ENCODE results near the gene RABGAP1L.
"Not testable (repeated sequence)": the region's sequence is repeated elsewhere in the genome, so short reads cannot be mapped to it uniquely, and the experiment has no call there.

RABGAP1L gene

GRCh38 chr1:174818951-174819350, 659.6 kb downstream of the RABGAP1L start:
- CTCF ChIA-PET = no interaction called here
- peaks cover 12% of the 10 kb centered on the region for H3K36me3 Mint-ChIP-seq
- no peak for DNase-seq

GRCh38 chr1:174819596-174819995, 660.3 kb downstream of the RABGAP1L start:
- no peak overlapping the region for H3K4me3 Mint-ChIP-seq
- CTCF ChIA-PET = no interaction called here
- H3K4me1 Mint-ChIP-seq = peaks cover 19% of the 10 kb centered on the region
- H3K9me3 Mint-ChIP-seq = no peaks in the 10 kb centered on the region
- peaks cover 12% of the 10 kb centered on the region for H3K36me3 Mint-ChIP-seq
- no peaks in the 10 kb centered on the region for H3K27me3 Mint-ChIP-seq
- H3K27ac Mint-ChIP-seq = no peak overlapping the region
- DNase-seq = no peak

More at GRCh38 chr1:174818951-174819350, 659.6 kb downstream of the RABGAP1L start:
- no peak overlapping the region for H3K4me3 Mint-ChIP-seq
- peaks cover 19% of the 10 kb centered on the region for H3K4me1 Mint-ChIP-seq
- no peaks in the 10 kb centered on the region for H3K27me3 Mint-ChIP-seq
- H3K9me3 Mint-ChIP-seq = no peaks in the 10 kb centered on the region
- H3K27ac Mint-ChIP-seq = no peak overlapping the region

- Mint-ChIP-seq H3K27me3 (no peaks in the 10 kb centered on the region), H3K4me1 (no peaks in the 10 kb centered on the region), H3K27ac (no peak overlapping the region), H3K4me3 (no peak overlapping the region), H3K9me3 (no peaks in the 10 kb centered on the region), H3K36me3 (peaks cover 14% of the 10 kb centered on the region)
- CTCF ChIA-PET = no interaction called here
- DNase-seq = no peak
Observed at GRCh38 chr1:174825127-174825526, 665.8 kb downstream of the RABGAP1L start.

- H3K27me3 Mint-ChIP-seq = no peaks in the 10 kb centered on the region
- H3K4me1 Mint-ChIP-seq = no peaks in the 10 kb centered on the region
- no peaks in the 10 kb centered on the region for H3K9me3 Mint-ChIP-seq
- no peak overlapping the region for H3K4me3 Mint-ChIP-seq
- H3K36me3 Mint-ChIP-seq = peaks cover 14% of the 10 kb centered on the region
- CTCF ChIA-PET = no interaction called here
- DNase-seq = no peak
- H3K27ac Mint-ChIP-seq = no peak overlapping the region
Observed at GRCh38 chr1:174825806-174826205, 666.5 kb downstream of the RABGAP1L start.

- no peaks in the 10 kb centered on the region for H3K4me1 Mint-ChIP-seq
- no peak for DNase-seq
- no peak overlapping the region for H3K27ac Mint-ChIP-seq
- CTCF ChIA-PET = interaction anchor here (0.6 kb wide), 1 partner anchor 959 kb away, joined by 3 read pairs; no protein-coding TSS in a partner anchor
- H3K36me3 Mint-ChIP-seq = peaks cover 9% of the 10 kb centered on the region
- H3K9me3 Mint-ChIP-seq = no peaks in the 10 kb centered on the region
- no peak overlapping the region for H3K4me3 Mint-ChIP-seq
- no peaks in the 10 kb centered on the region for H3K27me3 Mint-ChIP-seq
Observed at GRCh38 chr1:174828264-174828663, 668.9 kb downstream of the RABGAP1L start.

- CTCF ChIA-PET = no interaction called here
- no peak for DNase-seq
- H3K36me3 Mint-ChIP-seq = peaks cover 9% of the 10 kb centered on the region
- no peak overlapping the region for H3K4me3 Mint-ChIP-seq
- H3K27me3 Mint-ChIP-seq = no peaks in the 10 kb centered on the region
- H3K27ac Mint-ChIP-seq = no peak overlapping the region
- H3K9me3 Mint-ChIP-seq = no peaks in the 10 kb centered on the region
- no peaks in the 10 kb centered on the region for H3K4me1 Mint-ChIP-seq
Observed at GRCh38 chr1:174829990-174830389, 670.7 kb downstream of the RABGAP1L start.

- no peak overlapping the region for H3K4me3 Mint-ChIP-seq
- H3K27ac Mint-ChIP-seq = no peak overlapping the region
- no peak for DNase-seq
- H3K36me3 Mint-ChIP-seq = no peaks in the 10 kb centered on the region
- peaks cover 2% of the 10 kb centered on the region for H3K4me1 Mint-ChIP-seq
- no peaks in the 10 kb centered on the region for H3K27me3 Mint-ChIP-seq
- CTCF ChIA-PET = interaction anchor here (0.6 kb wide), 1 partner anchor 20 kb away, joined by 4 read pairs; no protein-coding TSS in a partner anchor
- no peaks in the 10 kb centered on the region for H3K9me3 Mint-ChIP-seq
Observed at GRCh38 chr1:174836543-174836942, 677.2 kb downstream of the RABGAP1L start.

- no peak for DNase-seq
- no peak overlapping the region for H3K27ac Mint-ChIP-seq
- CTCF ChIA-PET = no interaction called here
Observed at GRCh38 chr1:174837386-174837785, 678.1 kb downstream of the RABGAP1L start.

GRCh38 chr1:174839211-174839610, 679.9 kb downstream of the RABGAP1L start:
- Mint-ChIP-seq H3K27me3 (no peaks in the 10 kb centered on the region), H3K9me3 (no peaks in the 10 kb centered on the region), H3K27ac (no peak overlapping the region), H3K36me3 (no peaks in the 10 kb centered on the region), H3K4me3 (no peak overlapping the region), H3K4me1 (peaks cover 4% of the 10 kb centered on the region)
- DNase-seq = no peak
- CTCF ChIA-PET = no interaction called here

More at GRCh38 chr1:174837386-174837785, 678.1 kb downstream of the RABGAP1L start:
- Mint-ChIP-seq H3K4me3 (no peak overlapping the region), H3K36me3 (no peaks in the 10 kb centered on the region), H3K4me1 (peaks cover 4% of the 10 kb centered on the region), H3K27me3 (no peaks in the 10 kb centered on the region), H3K9me3 (no peaks in the 10 kb centered on the region)

GRCh38 chr1:174841747-174842146, 682.4 kb downstream of the RABGAP1L start:
- no peaks in the 10 kb centered on the region for H3K27me3 Mint-ChIP-seq
- H3K9me3 Mint-ChIP-seq = no peaks in the 10 kb centered on the region
- H3K4me3 Mint-ChIP-seq = no peak overlapping the region
- no peak overlapping the region for H3K27ac Mint-ChIP-seq
- DNase-seq = no peak
- CTCF ChIA-PET = no interaction called here
- H3K36me3 Mint-ChIP-seq = no peaks in the 10 kb centered on the region
- peaks cover 4% of the 10 kb centered on the region for H3K4me1 Mint-ChIP-seq

- peak overlapping the region; percentile 3 for H3K27ac Mint-ChIP-seq
- H3K4me3 Mint-ChIP-seq, H3K4me1 Mint-ChIP-seq, H3K27me3 Mint-ChIP-seq, H3K36me3 Mint-ChIP-seq, DNase-seq, H3K9me3 Mint-ChIP-seq, CTCF ChIA-PET: not testable (repeated sequence)
Observed at GRCh38 chr1:174848593-174849560, 689.6 kb downstream of the RABGAP1L start.

GRCh38 chr1:174850726-174851125, 691.4 kb downstream of the RABGAP1L start:
- Mint-ChIP-seq H3K27ac (no peak overlapping the region), H3K36me3 (no peaks in the 10 kb centered on the region), H3K4me3 (no peak overlapping the region), H3K27me3 (no peaks in the 10 kb centered on the region), H3K9me3 (peaks cover 3% of the 10 kb centered on the region), H3K4me1 (peaks cover 4% of the 10 kb centered on the region)
- no peak for DNase-seq
- CTCF ChIA-PET = no interaction called here

GRCh38 chr1:174858301-174858700, 699.0 kb downstream of the RABGAP1L start:
- H3K36me3 Mint-ChIP-seq = peaks cover 5% of the 10 kb centered on the region
- no peaks in the 10 kb centered on the region for H3K4me1 Mint-ChIP-seq
- CTCF ChIA-PET = no interaction called here
- DNase-seq = no peak
- no peak overlapping the region for H3K4me3 Mint-ChIP-seq
- H3K27ac Mint-ChIP-seq = no peak overlapping the region
- H3K9me3 Mint-ChIP-seq = no peaks in the 10 kb centered on the region
- no peaks in the 10 kb centered on the region for H3K27me3 Mint-ChIP-seq

- Mint-ChIP-seq H3K4me1 (peaks cover 12% of the 10 kb centered on the region), H3K9me3 (peaks cover 8% of the 10 kb centered on the region), H3K4me3 (no peak overlapping the region), H3K27ac (no peak overlapping the region), H3K36me3 (peaks cover 5% of the 10 kb centered on the region), H3K27me3 (no peaks in the 10 kb centered on the region)
- DNase-seq = no peak
- CTCF ChIA-PET = interaction anchor here (0.7 kb wide), 1 partner anchor 812 kb away, joined by 3 read pairs; no protein-coding TSS in a partner anchor
Observed at GRCh38 chr1:174870319-174870718, 711.0 kb downstream of the RABGAP1L start.

- no peak for DNase-seq
- Mint-ChIP-seq H3K9me3 (peaks cover 8% of the 10 kb centered on the region), H3K36me3 (peaks cover 5% of the 10 kb centered on the region), H3K27me3 (no peaks in the 10 kb centered on the region), H3K4me3 (no peak overlapping the region), H3K27ac (no peak overlapping the region), H3K4me1 (peaks cover 12% of the 10 kb centered on the region)
- CTCF ChIA-PET = no interaction called here
Observed at GRCh38 chr1:174871886-174872285, 712.6 kb downstream of the RABGAP1L start.

All from activated naive CD4-positive, alpha-beta T cell treated with anti-CD3 and anti-CD28 coated beads, Interleukin-2, amount 10 ng/mL, durations not matched to agents 7 days and 5 days (primary cell).